Amniotic stem cell (primary cell): Measurements from ENCODE around the gene OPN3.

ENCODE experiments used
- DNase-seq: peaks from one replicate; lab custom pipeline; 2025; lab: John Stamatoyannopoulos, UW

OPN3 gene

DNA sequence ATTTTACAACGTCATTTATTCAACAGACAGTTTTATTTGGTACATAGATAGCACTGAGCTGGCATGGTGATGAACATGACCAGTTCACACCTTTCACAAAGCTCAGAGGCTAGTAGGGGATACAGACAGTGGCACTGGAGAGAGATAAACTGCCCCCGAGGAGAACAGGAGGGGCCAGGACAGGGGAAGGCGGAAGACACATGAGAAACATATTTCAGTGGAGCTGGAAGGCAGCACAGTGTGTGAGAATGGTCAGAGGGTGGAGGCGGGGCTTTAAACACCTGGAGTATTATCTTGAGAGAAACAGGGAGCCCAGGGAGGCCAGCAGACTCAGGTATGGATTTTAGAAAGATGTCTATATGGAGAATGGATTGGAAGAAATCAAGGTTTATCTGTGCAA lies 49.5 kb downstream of the OPN3 start:
- DNase-seq, result no peak

DNA sequence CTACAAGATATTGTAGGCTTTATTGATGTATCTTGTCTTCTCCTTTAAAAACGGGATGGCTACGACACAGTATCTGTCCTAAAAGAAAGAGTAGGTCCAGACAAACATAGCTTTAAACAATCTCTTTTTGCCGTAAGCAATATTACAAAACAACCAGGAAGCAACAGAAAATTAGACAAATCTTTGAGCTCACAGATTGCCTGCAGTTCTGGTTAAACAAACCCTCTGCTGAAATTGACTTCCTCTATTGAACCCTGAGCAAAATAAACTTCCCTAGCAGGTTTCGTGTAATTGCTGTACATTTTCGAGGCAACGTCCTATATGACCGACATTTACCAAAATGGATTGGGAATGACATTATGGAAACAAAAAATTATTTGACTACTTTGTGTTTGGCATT lies 50.6 kb downstream of the OPN3 start:
- DNase-seq, result no peak

DNA sequence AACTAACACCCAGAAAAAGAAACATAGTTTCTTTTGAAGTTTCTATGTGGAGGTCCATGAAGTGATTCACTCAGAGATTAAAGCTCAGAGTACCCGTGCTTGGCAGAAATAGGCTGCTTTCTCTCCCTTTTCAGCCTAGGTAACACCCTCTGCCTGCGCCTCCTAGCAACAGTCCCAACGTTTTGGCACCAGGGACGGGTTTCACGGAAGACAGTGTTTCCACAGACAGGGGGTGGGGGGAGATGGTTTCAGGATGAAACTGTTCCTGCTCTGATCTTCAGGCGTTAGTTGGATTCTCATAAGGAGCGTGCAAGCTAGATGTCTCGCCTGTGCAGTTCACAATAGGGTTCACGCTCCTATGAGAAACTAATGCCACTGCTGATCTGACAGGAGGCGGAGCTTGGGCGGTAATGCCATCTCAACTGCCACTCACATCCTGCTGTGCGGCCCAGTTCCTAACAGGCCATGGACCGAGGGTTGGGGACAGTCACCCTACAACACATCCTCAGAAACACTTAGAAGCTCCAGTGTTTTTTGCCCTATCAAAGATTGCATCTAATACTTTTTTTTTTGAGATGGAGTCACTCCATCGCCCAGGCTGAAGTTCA lies 53.2 kb downstream of the OPN3 start:
- DNase-seq, result no peak

DNA sequence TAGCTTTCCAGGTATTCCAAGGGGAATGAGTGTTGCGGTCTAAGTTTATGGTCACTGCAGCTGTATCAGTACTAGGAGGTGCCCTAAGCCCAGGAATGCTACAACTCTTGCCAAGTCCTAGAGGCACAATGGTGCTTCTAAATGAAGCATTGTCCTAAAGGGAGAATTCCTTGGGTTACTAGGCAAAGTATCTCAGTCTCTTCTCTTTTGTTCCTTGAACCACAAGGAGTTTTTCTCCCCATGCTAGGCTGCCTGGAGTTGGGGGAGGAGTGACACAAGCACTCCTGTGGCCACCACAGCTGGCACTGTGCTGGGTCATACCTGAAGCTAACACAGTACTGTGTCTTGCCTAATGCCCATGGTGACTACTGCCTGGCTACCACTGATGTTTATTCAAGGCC lies 57.2 kb downstream of the OPN3 start:
- DNase-seq, result no peak

DNA sequence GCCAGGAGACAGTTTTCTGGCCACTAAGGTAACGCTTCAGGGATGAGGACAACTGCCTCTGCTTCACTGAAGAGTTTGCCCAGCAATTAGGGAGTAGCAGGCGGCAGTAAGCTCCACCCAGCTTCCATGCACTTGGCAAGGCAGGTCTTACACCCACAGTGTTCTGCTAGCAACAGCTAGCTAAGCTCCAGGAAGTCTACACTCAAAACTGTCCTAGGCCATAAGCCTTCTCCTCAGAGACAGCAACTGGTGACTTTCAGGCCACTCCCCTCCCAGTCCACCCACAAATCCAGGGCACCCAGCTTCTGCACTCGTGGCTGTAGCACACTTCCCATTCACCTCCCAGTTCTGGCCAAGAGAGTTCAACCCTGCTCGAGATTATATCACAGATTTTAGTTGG lies 60.7 kb downstream of the OPN3 start:
- no peak for DNase-seq

DNA sequence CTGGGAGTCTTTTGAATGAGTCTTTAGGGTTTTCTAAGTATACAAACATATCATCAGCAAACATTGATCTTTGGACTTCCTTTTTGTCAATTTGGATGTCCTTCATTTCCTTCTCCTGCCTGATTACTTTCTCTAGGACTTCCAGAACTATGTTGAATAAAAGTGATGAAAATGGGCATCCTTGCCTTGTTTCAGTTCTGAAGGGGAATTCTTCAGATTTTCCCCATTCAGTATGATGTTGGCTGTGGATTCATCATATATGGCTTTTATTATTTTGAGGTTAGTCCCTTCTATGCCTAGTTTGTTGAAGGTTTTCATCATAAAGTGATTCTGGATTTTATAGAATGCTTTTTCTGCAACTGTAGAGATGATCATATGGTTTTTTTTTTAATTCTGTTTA lies 66.0 kb downstream of the OPN3 start:
- no peak for DNase-seq

DNA sequence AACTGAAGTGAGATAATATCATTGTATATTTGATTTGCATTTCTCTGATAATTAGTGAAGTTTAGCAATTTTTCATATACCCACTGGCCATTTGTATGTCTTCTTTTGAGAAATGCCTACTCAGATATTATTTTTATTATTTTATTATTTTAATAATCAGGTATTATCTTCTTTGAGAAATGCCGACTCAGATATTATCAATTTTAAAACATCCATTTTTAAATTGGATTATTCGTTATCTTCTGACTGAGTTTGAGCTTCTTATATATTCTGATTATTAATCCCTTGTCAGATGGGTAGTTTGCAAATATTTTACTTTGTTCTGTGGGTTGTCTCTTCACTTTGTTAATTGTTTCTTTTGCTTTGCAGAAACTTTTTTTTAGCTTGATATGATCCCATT lies 70.3 kb downstream of the OPN3 start:
- no peak for DNase-seq

DNA sequence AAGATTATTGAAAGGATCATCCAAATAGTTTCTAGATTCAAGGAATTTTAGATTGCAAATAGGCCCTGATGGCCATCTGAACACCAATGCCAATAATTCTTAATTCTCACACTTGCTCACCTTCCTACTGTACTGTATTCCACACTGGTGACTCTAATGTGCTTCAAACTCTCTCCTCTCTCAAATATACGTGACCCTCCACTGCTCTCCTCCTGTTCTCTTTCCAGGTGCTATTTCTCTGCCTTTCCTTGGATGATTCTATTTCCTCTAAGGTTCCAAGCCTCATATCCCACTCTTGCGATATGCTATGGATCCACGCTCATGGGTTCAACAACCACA lies 79.4 kb downstream of the OPN3 start:
- no peak for DNase-seq

DNA sequence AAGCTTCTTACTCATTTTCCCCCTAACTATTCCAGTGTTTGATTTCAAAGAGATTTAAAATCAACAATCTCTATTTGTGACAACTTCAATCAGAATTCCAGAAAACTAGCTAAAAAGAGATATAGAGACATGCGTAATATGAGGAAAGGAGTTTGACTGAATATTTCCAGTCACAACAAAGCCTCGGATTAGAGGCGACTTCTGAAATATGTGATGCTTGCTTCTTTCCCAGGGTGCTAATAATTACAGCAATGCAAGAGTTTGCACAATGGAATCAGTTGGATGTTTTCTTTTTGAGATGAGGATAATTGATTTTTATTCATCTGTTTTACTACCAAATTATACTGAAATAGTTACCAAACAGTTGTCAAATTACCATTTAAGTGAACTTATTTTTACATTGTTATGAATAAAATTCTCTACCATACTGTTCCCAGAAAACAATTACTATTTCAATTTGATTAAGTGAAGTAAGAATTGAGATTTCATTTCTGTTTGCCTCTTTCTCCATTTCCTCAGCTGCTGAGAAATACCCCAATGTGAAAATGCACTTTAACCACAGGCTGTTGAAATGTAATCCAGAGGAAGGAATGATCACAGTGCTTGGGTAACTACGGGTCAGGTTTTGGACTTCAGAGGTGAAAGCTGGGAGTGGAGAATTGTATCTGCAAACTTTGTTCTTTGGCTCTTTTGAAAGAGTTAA lies 79.9 kb downstream of the OPN3 start:
- DNase-seq, result no peak

DNA sequence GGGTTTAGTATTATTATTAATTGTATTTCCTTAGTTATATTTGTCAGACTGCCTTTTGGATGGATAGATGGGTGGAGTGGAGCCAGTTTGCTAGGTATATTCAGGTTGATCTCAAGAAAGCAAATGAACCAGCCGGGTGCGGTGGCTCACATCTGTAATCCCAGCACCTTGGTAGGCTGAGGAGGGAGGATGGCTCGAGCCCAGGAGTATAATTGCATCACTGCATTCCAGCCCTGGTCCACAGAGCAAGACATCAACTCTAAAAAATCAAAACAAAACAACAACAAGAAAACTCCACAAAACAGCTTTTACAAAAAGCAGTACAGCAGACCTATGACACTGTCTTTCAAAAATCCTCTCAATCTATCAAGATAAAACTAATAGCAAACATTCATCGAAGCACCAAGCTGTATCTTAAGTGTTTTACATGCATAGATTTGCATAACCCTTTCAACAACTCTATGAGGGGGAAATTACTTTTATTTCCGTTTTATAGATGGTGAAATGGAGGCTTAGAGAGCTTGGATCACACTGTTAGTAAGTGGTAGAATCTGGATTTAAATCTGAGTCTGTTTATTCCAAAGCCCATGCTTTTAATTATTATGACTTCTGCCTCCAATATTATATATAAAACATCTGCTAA lies 82.5 kb downstream of the OPN3 start:
- DNase-seq, result no peak

DNA sequence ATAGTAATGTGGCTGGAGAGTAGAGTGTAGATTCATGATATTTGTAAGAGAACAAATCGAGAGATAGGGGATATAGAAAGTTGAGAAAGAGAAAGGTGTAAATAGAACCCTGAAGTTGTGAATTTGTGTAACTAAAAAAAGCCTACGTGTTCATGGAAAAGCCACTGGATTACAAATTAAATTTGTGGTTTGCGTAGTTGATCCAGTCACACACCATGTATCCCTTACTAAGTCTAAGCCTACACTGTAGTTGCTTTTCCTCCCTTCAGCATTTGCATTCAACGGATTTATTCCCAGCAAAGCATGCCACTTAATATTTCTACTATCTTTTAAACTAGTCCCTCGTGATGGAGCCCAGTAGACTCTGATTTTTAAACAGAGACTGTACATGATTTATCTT lies 83.1 kb downstream of the OPN3 start:
- DNase-seq, result no peak

DNA sequence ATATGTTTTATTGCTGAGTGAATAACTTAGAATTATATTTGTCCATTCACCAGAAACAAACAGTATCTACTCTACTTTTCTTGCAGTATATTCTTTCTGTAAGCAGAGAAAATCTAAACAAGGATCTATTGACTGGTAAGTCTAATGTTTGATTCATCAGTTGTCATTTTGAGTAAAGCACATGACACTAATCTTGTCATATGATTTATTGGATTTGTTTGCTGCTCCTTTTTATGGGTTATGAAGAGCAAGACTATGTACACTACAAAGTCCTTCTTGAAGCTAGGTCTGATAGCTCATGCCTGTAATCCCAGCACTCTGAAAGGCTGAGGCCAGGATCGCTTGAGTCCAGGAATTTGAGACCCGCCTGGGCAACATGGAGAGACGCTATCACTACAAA lies 84.6 kb downstream of the OPN3 start:
- DNase-seq, result no peak

DNA sequence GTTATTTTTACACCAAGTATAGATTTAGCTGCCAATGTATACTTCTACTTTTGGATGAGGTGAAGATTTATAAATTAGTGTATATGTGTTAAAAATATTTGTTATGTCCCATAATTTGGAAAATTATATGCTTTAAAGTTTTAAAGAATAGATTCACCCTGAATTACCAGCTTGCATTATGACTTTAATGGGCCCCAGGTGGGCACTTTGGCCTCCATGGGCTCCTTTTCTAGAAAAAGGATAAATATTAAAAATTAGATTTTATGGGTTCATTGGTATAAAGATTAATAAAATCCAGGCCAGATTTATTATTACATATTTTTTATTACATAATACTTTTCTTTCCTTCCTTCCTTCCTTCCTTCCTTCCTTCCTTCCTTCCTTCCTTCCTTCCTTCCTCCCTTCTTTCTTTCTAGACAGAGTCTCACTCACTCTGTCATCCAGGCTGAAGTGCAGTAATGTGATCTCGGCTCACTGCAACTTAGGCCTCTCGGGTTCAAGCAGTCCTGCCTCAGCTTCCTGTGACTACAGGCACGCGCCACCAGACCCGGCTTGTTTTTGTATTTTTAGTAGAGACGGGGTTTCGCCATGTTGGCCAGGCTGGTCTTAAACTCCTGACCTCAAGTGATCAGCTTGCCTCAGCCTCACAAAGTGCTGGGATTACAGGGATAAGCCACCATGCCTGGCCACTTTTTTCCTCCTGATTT lies 86.1 kb downstream of the OPN3 start:
- no peak for DNase-seq

DNA sequence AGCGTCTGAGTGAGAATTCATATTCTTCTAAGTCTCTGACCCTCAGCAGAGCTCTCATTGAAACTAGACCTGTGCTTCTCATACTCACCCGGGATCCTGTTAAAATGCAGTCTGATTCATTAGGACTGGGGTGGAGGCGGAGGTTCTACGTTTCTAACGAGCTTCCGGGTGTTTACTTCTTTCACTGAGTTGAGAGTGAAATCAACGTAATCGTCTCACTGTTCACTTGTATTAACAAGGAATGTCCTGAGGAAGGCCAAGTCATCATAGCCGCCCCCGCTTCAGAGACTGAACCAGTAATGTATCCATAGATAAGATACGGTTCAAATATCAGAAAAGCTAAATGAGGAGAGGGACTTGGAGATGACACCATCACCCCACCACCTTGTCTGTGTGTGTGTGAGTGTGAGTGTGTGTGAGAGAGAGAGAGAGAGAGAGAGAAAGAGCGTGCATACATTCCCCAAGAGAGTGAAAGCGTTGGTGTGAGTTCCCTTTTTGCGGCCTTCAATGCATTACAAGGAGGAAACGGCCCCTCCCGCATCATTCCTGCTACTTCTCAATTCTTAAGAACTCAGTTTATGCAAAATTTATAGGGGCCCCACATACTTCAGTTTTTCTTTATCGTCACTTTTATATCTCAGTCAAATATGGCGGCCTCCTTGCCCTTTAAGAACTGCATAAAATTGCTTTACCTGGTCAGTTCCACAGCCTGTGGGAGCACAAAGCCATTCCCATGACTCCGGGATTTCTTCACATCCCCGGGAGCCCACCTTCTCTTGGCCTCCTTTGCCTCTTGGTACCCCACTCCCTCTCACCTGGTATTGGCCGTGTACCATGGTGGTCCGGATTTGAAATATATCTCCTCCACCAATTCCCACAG lies 88.2 kb downstream of the OPN3 start:
- DNase-seq, result no peak

DNA sequence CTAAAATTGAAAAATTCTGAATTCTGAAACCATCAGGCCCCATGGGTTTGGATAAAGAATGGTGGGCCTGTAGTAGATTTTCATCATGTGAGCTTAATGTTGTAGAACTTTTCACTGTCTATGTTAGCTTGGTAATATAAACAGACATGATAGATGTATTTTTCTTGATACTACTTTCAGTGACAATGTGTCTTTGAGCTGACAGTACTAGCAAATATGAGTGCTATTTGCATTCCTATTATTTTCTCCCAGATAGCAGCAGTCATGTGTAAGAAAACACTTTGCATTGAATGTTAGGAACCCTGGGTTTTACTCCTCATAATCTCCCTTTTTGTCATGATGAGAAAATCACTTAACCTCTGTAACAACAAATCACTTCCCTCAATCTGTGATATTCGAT lies 89.9 kb downstream of the OPN3 start:
- DNase-seq, result no peak

DNA sequence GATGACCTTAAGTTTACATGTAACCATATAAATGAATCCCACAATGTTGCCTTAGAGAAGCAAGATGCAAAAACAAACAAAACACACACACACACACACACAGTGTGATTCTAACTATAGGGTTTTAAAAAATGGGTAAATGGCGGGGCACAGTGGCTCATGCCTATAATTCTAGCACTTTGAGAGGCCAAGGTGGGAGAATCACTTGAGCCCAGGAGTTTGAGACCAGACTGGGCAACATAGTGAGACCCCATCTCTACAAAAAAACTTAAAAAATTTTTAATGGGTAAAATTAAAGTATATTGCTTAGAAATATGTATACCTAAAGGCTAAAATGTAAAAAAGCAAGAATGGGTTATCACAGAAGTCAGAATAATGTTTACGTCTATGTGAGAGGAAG lies 92.2 kb downstream of the OPN3 start:
- no peak for DNase-seq
